HS-5 (cell line): ENCODE data around the gene C4BPA.

Experiments used
- DNase-seq: peaks from one replicate; pipeline ENCODE4 v3.0.0-alpha.2; 2012; ENCODE audit warnings: low read depth

Gene C4BPA

GRCh38 chr1:207191061-207191460 is 87.0 kb downstream of the C4BPA start:
- no peak for DNase-seq

- DNase-seq, result no peak
These were observed 87.7 kb downstream of the C4BPA start for GRCh38 chr1:207191776-207192175.

- no peak for DNase-seq
These were observed 90.2 kb downstream of the C4BPA start for GRCh38 chr1:207194197-207194596.
